Parietal lobe (tissue), 2 donors: Measurements from ENCODE around the gene AK4. TPM values are rescaled to one million over a fixed set of nuclear protein-coding genes. Genes with fewer than 3 reads are reported as not detected.

Experiments
- small RNA-seq: library from RNA; depleted of rRNA; stranded (forward); fragments of <200 nt; gene quantifications from one replicate; pipeline ENCODE3, GENCODE V24; 2014; ENCODE audit warnings: low replicate concordance
- total RNA-seq: library from RNA; depleted of rRNA; stranded (reverse); fragments of >200 nt; gene quantifications from one replicate; pipeline ENCODE4 v1.2.3, GENCODE V29; 2014

AK4 gene
- total RNA-seq = 11.3 TPM

DNA sequence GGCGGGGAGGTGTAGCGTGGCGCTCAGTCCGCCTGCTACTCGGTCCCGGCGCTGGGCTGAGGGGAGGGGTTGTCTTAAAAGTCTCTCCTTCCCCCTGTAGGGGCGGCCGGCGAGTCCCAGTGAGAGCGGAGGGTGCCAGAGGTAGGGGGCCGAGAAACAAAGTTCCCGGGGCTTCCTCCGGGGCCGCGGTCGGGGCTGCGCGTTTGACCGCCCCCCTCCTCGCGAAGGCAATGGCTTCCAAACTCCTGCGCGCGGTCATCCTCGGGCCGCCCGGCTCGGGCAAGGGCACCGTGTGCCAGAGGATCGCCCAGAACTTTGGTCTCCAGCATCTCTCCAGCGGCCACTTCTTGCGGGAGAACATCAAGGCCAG, at the start of gene AK4:
AK4 (plus strand) TSS at position 26 of the 370 bp plus-strand sequence; CDS start at position 231, 205 bp downstream.

Small RNAs within 50 kb of the gene (small RNA-seq; reads per million reads assigned to genes)
- gene RPS29P7 = not detected

Other genes starting within 250 kb of the AK4 start
- gene JAK1, start 181.7 kb upstream of the AK4 start, total RNA-seq = 60.1 TPM
- gene DNAJC6, start 161.3 kb downstream of the AK4 start, total RNA-seq = 130 TPM